ENCODE measurements around the gene CC2D2B.

CC2D2B gene

DNA sequence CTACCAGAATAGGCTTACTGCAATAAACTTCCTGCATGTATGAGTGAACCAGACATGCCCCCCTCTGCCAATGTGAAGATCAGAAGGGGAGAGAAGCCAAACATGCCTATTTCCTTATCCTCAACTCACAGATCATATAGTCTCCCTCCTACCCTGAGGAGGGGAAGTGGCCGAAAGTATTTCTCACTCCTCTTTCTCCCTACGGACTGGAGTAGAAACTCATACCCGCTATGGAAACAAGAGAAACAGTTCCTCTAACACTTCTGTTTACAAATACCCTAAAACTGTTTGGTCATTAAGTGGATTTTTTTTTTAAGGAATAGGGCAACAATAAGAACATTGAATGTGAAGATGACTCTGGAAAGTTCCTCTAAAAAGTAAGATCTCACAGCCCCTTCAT, 167.0 kb downstream of the CC2D2B start:
- DNase-seq (ENCODE audit: low read depth in 4 of 4, low spot score in 1 of 4): no peak

DNA sequence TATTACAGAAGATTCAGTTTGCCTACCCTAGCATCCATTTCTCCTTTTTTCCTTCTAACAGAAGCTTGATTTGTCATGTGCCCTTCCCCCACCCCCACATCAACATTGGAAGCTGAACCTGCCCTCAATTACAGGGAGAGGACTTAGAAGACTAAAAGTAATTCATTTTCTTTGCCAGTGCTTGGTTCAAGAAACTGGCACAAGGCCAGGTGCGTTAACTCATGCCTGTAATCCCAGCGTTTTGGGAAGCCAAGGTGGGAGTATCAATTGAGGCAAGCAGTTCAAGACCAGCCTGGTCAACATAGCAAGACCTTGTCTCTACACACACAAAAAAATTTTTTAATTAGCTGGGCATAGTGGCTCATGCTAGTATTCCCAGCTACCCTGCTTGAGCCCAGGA, 168.2 kb downstream of the CC2D2B start:
- no peak for DNase-seq (ENCODE audit: low read depth in 4 of 4, low spot score in 1 of 4)

DNA sequence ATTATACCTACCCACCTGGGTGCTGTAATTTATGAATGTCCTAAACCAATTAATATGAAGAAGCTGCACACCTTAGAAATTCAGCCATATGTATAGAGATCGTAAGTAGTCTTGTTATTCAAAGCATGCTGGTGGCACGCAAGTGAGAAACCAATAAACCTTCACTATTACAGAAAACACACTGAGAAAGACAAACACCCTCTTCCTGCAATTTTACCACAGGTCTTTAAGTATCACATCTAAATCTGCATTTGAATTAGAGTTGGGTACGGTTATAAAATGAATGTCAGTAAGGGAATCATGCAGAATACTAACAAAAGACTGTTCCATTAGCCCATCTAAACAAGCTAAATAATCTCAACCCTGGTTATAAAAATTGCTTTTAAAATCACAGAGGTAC, 169.4 kb downstream of the CC2D2B start:
- DNase-seq (ENCODE audit: low read depth in 4 of 4, low spot score in 1 of 4): no peak

DNA sequence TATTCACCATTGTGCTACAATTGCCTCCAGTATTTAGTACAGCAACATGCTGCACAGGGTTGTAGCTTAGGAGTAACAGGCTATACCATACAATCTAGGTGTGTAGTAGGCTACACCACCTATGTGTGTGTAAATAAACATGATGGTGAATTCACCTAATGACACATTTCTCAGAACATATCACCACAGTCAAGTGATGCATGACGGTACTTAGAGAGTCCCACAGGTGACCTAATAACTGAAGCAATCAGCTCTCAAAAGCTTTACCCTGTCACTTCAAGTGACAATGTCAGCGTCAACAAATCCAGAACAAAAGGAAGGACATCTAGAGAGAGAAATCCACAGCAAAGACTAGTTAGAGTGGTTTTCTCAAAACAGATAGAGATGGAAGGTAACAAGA, 174.4 kb downstream of the CC2D2B start:
- DNase-seq (ENCODE audit: low read depth in 4 of 4, low spot score in 1 of 4): no peak
